ENCODE measurements around the gene DPY19L3.

Gene DPY19L3

DNA sequence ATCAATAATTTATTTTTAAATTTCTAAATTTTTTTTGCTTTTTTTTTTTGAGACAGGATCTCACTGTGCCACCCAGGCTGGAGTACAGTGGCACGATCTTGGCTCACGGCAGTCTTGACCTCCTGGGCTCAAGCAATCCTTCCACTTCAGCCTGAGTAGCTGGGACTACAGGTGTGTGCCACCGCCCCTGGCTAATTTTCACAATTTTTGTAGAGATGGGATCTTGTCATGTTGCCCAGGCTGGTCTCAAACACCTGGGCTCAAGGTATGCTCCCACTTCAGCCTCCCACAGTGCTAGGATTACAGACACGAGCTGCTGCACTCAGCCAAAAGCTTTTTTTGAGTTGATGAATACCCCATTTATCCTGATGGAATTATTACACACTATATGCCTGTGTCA lies 50.8 kb downstream of the DPY19L3 start:
- no peak overlapping the region for H3K9ac ChIP-seq (ENCODE audit: low read depth, low read length)
- no peaks in the 10 kb centered on the region for H3K9me3 ChIP-seq (replicated peaks; ENCODE audit: low read length)
- no peaks in the 10 kb centered on the region for H3K27me3 ChIP-seq (ENCODE audit: control insufficient read depth, insufficient read depth, low read length)
- H3K4me2 ChIP-seq (ENCODE audit: low read length) = no peak overlapping the region
- no peak overlapping the region for H3K4me3 ChIP-seq (ENCODE audit: low read length)
- no peaks in the 10 kb centered on the region for H3K4me1 ChIP-seq (ENCODE audit: control insufficient read depth, insufficient read depth, low read length)
- peaks cover 58% of the 10 kb centered on the region for H3K36me3 ChIP-seq (ENCODE audit: insufficient read depth, low read length)

DNA sequence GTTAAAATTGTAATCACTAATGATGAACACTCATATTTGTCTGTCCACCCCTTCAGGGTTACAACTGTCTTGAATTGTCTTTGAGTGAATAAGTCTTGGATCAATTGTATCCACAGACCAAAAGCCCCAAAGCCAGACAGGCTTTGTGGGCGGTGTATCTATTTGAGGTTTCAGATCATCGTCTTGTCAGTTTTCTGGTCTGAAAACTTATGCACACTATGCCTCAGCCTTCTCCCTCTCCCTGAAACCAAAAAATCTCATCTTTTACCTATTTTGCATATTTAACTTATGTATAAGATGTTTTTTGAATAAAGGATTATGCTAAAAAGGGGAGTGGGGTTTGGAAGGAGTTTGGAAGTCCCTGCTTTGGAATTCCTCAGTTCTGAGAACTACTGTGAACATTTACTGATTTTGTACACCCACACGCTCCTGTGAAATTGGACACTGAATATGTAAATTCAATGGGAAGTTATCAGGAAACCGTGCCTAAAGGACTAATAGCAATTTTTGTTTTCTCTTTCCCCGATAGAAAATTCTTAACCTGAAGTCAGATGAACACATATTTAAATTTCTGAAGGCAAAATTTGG lies 52.1 kb downstream of the DPY19L3 start:
- no peak overlapping the region for H3K4me2 ChIP-seq (ENCODE audit: low read length)
- H3K27me3 ChIP-seq (ENCODE audit: control insufficient read depth, insufficient read depth, low read length) = no peaks in the 10 kb centered on the region
- no peaks in the 10 kb centered on the region for H3K9me3 ChIP-seq (replicated peaks; ENCODE audit: low read length)
- H3K4me3 ChIP-seq (ENCODE audit: low read length) = no peak overlapping the region
- H3K36me3 ChIP-seq (ENCODE audit: insufficient read depth, low read length) = peaks cover 53% of the 10 kb centered on the region
- H3K9ac ChIP-seq (ENCODE audit: low read depth, low read length) = no peak overlapping the region
- no peaks in the 10 kb centered on the region for H3K4me1 ChIP-seq (ENCODE audit: control insufficient read depth, insufficient read depth, low read length)

DNA sequence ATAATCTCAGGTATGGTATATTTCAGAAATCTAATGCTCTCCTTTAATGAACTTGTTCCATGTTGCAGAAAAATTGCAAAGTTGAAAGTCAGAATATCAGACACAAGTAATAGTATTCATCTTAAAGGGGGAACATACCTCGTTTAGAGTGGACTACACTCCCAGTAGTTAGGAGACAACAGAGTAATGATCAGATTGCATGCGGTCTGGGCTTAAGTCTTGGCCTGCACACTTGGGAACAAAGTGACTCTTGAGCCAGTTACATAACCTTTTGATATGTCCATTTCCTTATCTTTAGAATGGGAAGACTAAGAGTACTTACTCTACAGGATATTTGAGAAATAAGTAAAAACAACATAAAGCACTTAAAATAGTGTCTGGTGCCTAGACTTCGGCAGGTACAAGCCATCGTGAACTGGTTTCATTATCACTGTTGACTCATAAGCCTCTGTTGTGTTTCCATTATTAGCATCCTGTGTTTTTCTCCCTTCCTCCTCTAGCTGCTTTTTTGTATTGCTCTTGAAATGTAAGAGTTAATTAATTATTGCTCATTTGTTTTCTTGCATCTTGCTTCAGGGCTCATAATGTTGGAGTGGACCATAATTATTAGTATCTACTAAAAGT lies 53.0 kb downstream of the DPY19L3 start:
- Histone ChIP-seq H3K9me3 (replicated peaks; ENCODE audit: low read length) (no peaks in the 10 kb centered on the region), H3K4me3 (ENCODE audit: low read length) (no peak overlapping the region), H3K4me2 (ENCODE audit: low read length) (no peak overlapping the region), H3K4me1 (ENCODE audit: control insufficient read depth, insufficient read depth, low read length) (no peaks in the 10 kb centered on the region), H3K36me3 (ENCODE audit: insufficient read depth, low read length) (peaks cover 51% of the 10 kb centered on the region), H3K27me3 (ENCODE audit: control insufficient read depth, insufficient read depth, low read length) (no peaks in the 10 kb centered on the region), H3K9ac (ENCODE audit: low read depth, low read length) (no peak overlapping the region)

DNA sequence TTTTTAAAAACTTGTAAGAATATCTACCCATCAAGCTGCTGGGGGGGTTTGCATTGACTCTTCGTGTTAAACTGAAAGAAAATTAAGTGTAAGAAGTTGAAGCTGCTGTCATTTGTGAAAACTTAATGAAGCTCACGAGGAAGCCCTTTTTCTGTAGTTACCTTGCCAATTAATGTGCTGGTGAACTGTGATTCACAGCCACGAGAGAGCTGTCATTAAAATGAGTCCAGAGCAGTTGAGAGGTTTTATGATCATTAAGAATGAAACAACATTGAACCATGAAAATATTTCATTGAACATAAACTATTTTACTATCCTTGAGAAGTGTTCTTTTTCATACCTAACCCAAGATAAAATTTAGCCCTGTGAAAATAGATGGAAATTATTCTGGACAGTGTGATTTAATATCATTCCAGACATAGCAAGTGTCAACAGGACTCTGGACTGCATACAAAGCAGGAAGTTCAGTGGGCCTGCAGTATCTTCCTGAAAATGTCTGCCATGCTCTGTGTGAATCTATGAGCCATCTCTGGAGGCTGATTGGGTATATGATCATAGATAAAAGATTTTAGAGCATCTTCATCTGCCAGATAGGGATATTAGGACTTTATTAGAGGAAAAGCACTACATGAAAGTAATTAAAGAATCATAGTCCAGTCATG lies 53.8 kb downstream of the DPY19L3 start:
- Histone ChIP-seq H3K9ac (ENCODE audit: low read depth, low read length) (no peak overlapping the region), H3K4me3 (ENCODE audit: low read length) (no peak overlapping the region), H3K4me1 (ENCODE audit: control insufficient read depth, insufficient read depth, low read length) (no peaks in the 10 kb centered on the region), H3K27me3 (ENCODE audit: control insufficient read depth, insufficient read depth, low read length) (no peaks in the 10 kb centered on the region), H3K9me3 (replicated peaks; ENCODE audit: low read length) (no peaks in the 10 kb centered on the region), H3K4me2 (ENCODE audit: low read length) (no peak overlapping the region), H3K36me3 (ENCODE audit: insufficient read depth, low read length) (peaks cover 53% of the 10 kb centered on the region)

DNA sequence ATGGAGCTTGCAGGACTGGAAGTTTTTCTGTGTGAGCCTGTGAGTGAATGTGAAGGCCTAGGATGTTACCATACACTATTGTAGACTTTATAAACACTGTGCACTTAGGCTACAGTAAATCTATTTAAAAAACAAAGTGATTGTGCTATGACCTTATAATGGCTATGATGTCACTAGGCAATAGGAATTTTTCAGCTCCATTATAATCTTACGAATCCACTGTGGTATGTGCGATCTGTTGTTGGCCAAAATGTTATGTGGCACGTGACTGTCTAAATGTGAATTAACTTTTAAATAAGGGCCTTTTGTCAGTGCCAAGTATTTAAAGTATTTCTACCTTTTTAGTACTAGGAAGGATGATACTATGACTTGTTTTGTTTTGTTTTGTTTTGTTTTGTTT lies 54.9 kb downstream of the DPY19L3 start:
- H3K36me3 ChIP-seq (ENCODE audit: insufficient read depth, low read length) = peaks cover 48% of the 10 kb centered on the region
- H3K4me3 ChIP-seq (ENCODE audit: low read length) = no peak overlapping the region

DNA sequence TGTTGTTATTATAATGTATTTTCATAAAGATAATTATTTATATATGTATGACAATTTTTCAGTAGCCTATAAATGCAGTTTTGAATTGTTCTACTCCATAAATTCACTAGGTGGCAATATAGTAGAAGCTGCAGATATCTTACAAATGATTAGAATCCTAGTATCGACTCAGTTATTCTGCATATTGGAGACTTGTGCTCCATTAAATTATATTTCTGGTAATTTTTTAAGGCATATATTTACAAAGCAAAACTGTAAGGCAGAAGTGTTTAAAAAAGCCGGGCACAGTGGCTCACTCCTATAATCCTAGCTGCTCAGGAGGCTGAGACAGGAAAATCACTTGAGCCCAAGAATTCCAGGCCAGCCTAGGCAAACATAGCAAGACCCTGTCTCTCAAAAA lies 58.7 kb downstream of the DPY19L3 start:
- H3K9me3 ChIP-seq (replicated peaks; ENCODE audit: low read length) = no peaks in the 10 kb centered on the region
- no peaks in the 10 kb centered on the region for H3K4me1 ChIP-seq (ENCODE audit: control insufficient read depth, insufficient read depth, low read length)
- no peak overlapping the region for H3K4me3 ChIP-seq (ENCODE audit: low read length)
- no peak overlapping the region for H3K4me2 ChIP-seq (ENCODE audit: low read length)
- peaks cover 35% of the 10 kb centered on the region for H3K36me3 ChIP-seq (ENCODE audit: insufficient read depth, low read length)
- no peaks in the 10 kb centered on the region for H3K27me3 ChIP-seq (ENCODE audit: control insufficient read depth, insufficient read depth, low read length)
- H3K9ac ChIP-seq (ENCODE audit: low read depth, low read length) = no peak overlapping the region

More for the DNA sequence above, 54.9 kb downstream of the DPY19L3 start:
- no peaks in the 10 kb centered on the region for H3K4me1 ChIP-seq (ENCODE audit: control insufficient read depth, insufficient read depth, low read length)
- H3K27me3 ChIP-seq (ENCODE audit: control insufficient read depth, insufficient read depth, low read length) = no peaks in the 10 kb centered on the region
- no peak overlapping the region for H3K4me2 ChIP-seq (ENCODE audit: low read length)
- no peak overlapping the region for H3K9ac ChIP-seq (ENCODE audit: low read depth, low read length)
- H3K9me3 ChIP-seq (replicated peaks; ENCODE audit: low read length) = no peaks in the 10 kb centered on the region

DNA sequence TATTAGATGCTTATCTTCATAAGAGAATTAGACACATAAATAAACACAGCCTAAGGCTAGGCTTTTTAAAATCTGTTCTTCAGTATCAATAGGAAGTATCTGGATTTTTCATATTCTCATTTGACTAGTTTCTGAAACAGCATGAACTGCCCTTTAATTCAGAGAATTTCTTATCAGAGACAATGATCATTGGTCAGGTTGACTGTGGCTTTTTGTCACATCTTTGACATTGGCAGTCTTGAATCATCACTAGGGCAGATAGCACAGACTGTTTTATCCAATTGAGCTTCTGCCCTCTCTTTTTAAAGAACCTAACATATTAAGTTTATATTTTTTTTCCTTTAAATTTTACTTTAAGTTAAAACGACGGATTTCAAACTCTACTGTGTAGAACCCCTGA lies 59.6 kb downstream of the DPY19L3 start:
- peaks cover 32% of the 10 kb centered on the region for H3K36me3 ChIP-seq (ENCODE audit: insufficient read depth, low read length)
- no peaks in the 10 kb centered on the region for H3K27me3 ChIP-seq (ENCODE audit: control insufficient read depth, insufficient read depth, low read length)
- no peak overlapping the region for H3K9ac ChIP-seq (ENCODE audit: low read depth, low read length)
- H3K4me2 ChIP-seq (ENCODE audit: low read length) = no peak overlapping the region
- H3K4me1 ChIP-seq (ENCODE audit: control insufficient read depth, insufficient read depth, low read length) = no peaks in the 10 kb centered on the region
- no peaks in the 10 kb centered on the region for H3K9me3 ChIP-seq (replicated peaks; ENCODE audit: low read length)
- no peak overlapping the region for H3K4me3 ChIP-seq (ENCODE audit: low read length)

DNA sequence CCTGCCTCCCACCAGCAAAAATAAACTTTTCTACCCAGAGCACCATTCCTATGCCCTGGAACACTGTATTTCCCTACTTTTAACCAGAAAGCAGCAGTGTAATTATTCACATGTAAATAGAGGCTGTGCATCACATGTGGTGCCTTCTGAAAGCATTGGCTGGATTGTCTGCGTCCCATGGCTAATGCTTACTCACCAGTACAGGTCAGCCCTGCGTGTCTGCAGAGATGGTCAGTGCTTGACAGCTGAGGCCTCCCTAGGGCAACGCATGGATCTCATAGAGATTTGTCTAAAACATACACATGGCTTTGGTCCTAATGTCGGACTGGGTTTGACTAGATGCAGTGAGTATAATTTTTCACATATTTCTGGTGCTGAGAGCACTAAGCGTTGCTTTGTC lies 64.2 kb downstream of the DPY19L3 start:
- Histone ChIP-seq H3K4me3 (ENCODE audit: low read length) (no peak overlapping the region), H3K4me2 (ENCODE audit: low read length) (no peak overlapping the region), H3K9ac (ENCODE audit: low read depth, low read length) (no peak overlapping the region), H3K36me3 (ENCODE audit: insufficient read depth, low read length) (peaks cover 36% of the 10 kb centered on the region), H3K27me3 (ENCODE audit: control insufficient read depth, insufficient read depth, low read length) (no peaks in the 10 kb centered on the region), H3K4me1 (ENCODE audit: control insufficient read depth, insufficient read depth, low read length) (no peaks in the 10 kb centered on the region), H3K9me3 (replicated peaks; ENCODE audit: low read length) (no peaks in the 10 kb centered on the region)

DNA sequence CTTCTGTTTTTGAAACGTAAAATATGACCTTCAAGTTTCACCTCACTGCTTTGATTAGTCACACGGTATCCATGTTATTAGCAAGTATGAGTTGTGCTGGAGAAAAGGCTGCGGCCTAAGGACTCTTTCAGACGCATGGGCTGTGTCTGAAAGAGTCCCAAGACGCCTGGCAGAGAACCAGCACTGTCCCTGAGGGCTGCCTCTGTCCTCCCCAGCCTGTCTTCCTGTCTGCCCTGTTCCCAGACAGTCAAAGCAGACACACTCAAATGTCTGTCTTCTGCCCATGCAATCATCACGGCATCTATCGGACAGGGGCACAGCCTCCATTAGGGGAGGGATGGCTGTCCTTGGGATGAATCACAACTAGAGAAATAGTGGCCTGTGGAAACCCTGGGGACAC lies 65.5 kb downstream of the DPY19L3 start:
- Histone ChIP-seq H3K9ac (ENCODE audit: low read depth, low read length) (no peak overlapping the region), H3K36me3 (ENCODE audit: insufficient read depth, low read length) (peaks cover 34% of the 10 kb centered on the region), H3K4me3 (ENCODE audit: low read length) (no peak overlapping the region), H3K9me3 (replicated peaks; ENCODE audit: low read length) (no peaks in the 10 kb centered on the region), H3K4me1 (ENCODE audit: control insufficient read depth, insufficient read depth, low read length) (no peaks in the 10 kb centered on the region), H3K27me3 (ENCODE audit: control insufficient read depth, insufficient read depth, low read length) (no peaks in the 10 kb centered on the region), H3K4me2 (ENCODE audit: low read length) (no peak overlapping the region)

DNA sequence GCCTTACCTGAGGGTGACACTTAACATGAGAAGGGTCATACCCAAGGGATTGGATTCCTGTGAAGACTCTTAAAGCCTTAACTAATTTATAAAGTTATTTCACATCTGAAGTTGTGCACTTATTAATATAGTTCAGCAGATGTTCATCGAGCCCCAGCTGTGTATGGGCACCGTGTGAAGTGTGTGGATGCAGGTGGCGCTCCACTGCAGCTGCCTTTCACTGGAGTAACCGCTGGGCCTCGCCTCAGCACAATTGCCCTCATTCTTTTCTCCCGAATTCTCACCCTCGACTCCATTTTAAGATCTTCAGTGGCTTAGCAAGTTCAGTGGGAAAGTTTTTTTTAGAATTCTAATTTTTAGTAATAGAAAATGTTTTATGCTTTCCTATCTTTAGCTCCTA lies 66.2 kb downstream of the DPY19L3 start:
- Histone ChIP-seq H3K9ac (ENCODE audit: low read depth, low read length) (no peak overlapping the region), H3K9me3 (replicated peaks; ENCODE audit: low read length) (no peaks in the 10 kb centered on the region), H3K4me1 (ENCODE audit: control insufficient read depth, insufficient read depth, low read length) (no peaks in the 10 kb centered on the region), H3K4me3 (ENCODE audit: low read length) (no peak overlapping the region), H3K36me3 (ENCODE audit: insufficient read depth, low read length) (peaks cover 27% of the 10 kb centered on the region), H3K27me3 (ENCODE audit: control insufficient read depth, insufficient read depth, low read length) (no peaks in the 10 kb centered on the region), H3K4me2 (ENCODE audit: low read length) (no peak overlapping the region)

DNA sequence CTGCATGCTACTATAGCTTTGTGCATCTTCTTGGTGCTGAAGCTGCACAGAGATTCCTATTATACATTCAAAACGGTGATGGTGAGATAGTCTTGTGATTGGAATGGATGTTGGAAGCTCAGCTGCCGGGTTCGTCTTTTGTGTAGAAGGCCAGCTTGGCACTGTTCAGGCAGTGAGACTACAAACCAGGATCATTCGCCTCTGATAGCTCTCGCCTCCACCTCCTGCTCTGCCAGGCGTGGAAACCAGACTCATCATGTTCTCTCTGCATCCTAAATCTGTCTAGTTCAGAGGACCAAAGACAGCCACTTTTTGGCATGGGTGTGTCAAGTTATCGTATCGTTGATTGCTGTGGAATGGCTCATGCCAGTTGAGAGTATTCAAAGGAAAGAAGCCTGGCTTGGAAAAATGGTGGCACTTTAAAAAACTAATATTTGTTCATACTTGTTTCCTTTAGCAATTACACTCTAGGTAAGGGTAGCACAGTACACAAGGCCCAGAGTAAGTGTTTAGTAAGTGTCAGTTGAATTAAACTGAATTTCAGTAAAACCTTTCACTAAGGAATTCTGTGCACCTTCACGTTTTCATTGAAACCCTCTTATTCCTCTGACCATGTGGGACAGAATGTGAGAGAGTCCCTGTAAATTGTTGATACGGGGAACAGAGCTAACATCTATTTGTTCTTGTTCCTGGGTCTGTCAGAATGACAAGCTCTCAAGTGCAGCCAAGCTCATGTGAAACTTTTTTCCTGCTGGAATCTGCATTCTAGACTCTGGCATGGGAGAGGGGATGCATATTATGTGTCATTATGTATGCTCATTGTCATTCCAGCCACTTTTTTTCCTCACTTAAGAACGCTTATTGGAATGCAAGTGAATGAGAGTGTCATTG lies 69.8 kb downstream of the DPY19L3 start:
- H3K4me3 ChIP-seq (ENCODE audit: low read length) = no peak overlapping the region
- H3K27me3 ChIP-seq (ENCODE audit: control insufficient read depth, insufficient read depth, low read length) = no peaks in the 10 kb centered on the region
- no peak overlapping the region for H3K4me2 ChIP-seq (ENCODE audit: low read length)
- no peaks in the 10 kb centered on the region for H3K4me1 ChIP-seq (ENCODE audit: control insufficient read depth, insufficient read depth, low read length)
- peaks cover 43% of the 10 kb centered on the region for H3K36me3 ChIP-seq (ENCODE audit: insufficient read depth, low read length)
- H3K9ac ChIP-seq (ENCODE audit: low read depth, low read length) = no peak overlapping the region
- no peaks in the 10 kb centered on the region for H3K9me3 ChIP-seq (replicated peaks; ENCODE audit: low read length)

All from skeletal muscle satellite cell (primary cell).